ENCODE data around the gene CST4.

CST4 gene

GRCh38 chr20:23680146-23680545, 8.7 kb downstream of the CST4 start:
- Mint-ChIP-seq H3K9me3 (no peaks in the 10 kb centered on the region), H3K4me3 (no peak overlapping the region), H3K27ac (no peak overlapping the region), H3K27me3 (ENCODE audit: low read depth, poor library complexity) (peaks cover 28% of the 10 kb centered on the region), H3K4me1 (peaks cover 2% of the 10 kb centered on the region), H3K36me3 (ENCODE audit: low read depth) (no peaks in the 10 kb centered on the region)
- no peak for TF ChIP-seq CTCF (IDR thresholded peaks at IDR 0.05)
- no peak for DNase-seq

- H3K9me3 Mint-ChIP-seq = no peaks in the 10 kb centered on the region
- H3K27me3 Mint-ChIP-seq (ENCODE audit: low read depth, poor library complexity) = peaks cover 27% of the 10 kb centered on the region
- no peaks in the 10 kb centered on the region for H3K4me1 Mint-ChIP-seq
- H3K27ac Mint-ChIP-seq = no peak overlapping the region
- no peak overlapping the region for H3K4me3 Mint-ChIP-seq
- H3K36me3 Mint-ChIP-seq (ENCODE audit: low read depth) = no peaks in the 10 kb centered on the region
- TF ChIP-seq CTCF (IDR thresholded peaks at IDR 0.05) = no peak
- DNase-seq = no peak
Measured at GRCh38 chr20:23679133-23680092, 9.4 kb downstream of the CST4 start.

- Mint-ChIP-seq H3K27ac (no peak overlapping the region), H3K4me1 (no peaks in the 10 kb centered on the region), H3K4me3 (no peak overlapping the region), H3K27me3 (ENCODE audit: low read depth, poor library complexity) (peaks cover 17% of the 10 kb centered on the region), H3K36me3 (ENCODE audit: low read depth) (no peaks in the 10 kb centered on the region), H3K9me3 (no peaks in the 10 kb centered on the region)
- DNase-seq = no peak
- TF ChIP-seq CTCF (IDR thresholded peaks at IDR 0.05) = no peak
Measured at GRCh38 chr20:23673209-23673608, 15.6 kb downstream of the CST4 start.

- Mint-ChIP-seq H3K27ac (no peak overlapping the region), H3K4me3 (no peak overlapping the region), H3K4me1 (no peaks in the 10 kb centered on the region), H3K9me3 (no peaks in the 10 kb centered on the region), H3K27me3 (ENCODE audit: low read depth, poor library complexity) (peaks cover 13% of the 10 kb centered on the region), H3K36me3 (ENCODE audit: low read depth) (no peaks in the 10 kb centered on the region)
- DNase-seq = no peak
- TF ChIP-seq CTCF (IDR thresholded peaks at IDR 0.05) = no peak
Measured at GRCh38 chr20:23672158-23672557, 16.7 kb downstream of the CST4 start.

- no peak for TF ChIP-seq CTCF (IDR thresholded peaks at IDR 0.05)
- no peak for DNase-seq
- Mint-ChIP-seq H3K4me1 (no peaks in the 10 kb centered on the region), H3K27me3 (ENCODE audit: low read depth, poor library complexity) (peaks cover 10% of the 10 kb centered on the region), H3K27ac (no peak overlapping the region), H3K9me3 (no peaks in the 10 kb centered on the region), H3K36me3 (ENCODE audit: low read depth) (no peaks in the 10 kb centered on the region), H3K4me3 (no peak overlapping the region)
Measured at GRCh38 chr20:23671479-23671878, 17.4 kb downstream of the CST4 start.

- H3K27ac Mint-ChIP-seq = no peak overlapping the region
- TF ChIP-seq CTCF (IDR thresholded peaks at IDR 0.05) = no peak
- no peaks in the 10 kb centered on the region for H3K36me3 Mint-ChIP-seq (ENCODE audit: low read depth)
- H3K9me3 Mint-ChIP-seq = no peaks in the 10 kb centered on the region
- no peak for DNase-seq
- H3K27me3 Mint-ChIP-seq (ENCODE audit: low read depth, poor library complexity) = peaks cover 6% of the 10 kb centered on the region
- H3K4me1 Mint-ChIP-seq = no peaks in the 10 kb centered on the region
- H3K4me3 Mint-ChIP-seq = no peak overlapping the region
Measured at GRCh38 chr20:23670361-23670760, 18.5 kb downstream of the CST4 start.

Measured in nephron progenitor cell (in vitro differentiated cells).